ENCODE results near the gene EMILIN2.

Gene EMILIN2

GRCh38 chr18:2959341-2959740, 112.5 kb downstream of the EMILIN2 start:
- DNase-seq, result no peak

DNA sequence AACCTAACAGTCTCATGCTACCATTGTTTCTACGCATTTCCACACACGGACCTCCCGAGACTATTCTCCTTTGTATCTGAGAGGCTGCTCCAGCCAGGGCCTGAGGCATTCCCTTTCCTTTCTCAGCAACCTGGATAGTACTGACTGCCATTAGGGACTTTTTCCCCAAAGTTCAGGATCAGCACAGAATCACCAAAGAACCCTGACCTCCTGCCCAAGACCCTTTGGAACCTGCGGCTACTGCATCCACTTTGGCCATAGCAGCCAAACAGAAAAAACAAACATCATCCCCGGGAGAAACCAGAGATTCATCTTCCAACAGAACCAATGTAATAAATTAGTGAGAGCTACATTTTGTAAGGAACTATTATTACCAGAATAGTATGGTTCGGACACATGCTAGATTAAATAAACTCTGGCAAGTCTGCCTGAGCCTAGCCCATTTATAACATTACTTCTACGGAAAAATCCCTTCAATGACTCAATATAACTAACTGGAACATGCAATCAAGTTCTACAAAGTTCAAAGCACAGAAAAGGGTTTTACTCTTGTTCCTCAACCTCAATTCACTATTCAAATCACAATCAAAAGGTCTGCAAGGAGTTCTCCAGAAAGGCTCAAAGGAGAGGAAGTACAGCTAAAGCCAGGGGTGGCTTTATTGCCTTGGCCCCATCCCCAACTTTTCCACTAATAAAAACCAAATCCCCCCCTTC, 114.3 kb downstream of the EMILIN2 start:
- DNase-seq, result no peak

DNA sequence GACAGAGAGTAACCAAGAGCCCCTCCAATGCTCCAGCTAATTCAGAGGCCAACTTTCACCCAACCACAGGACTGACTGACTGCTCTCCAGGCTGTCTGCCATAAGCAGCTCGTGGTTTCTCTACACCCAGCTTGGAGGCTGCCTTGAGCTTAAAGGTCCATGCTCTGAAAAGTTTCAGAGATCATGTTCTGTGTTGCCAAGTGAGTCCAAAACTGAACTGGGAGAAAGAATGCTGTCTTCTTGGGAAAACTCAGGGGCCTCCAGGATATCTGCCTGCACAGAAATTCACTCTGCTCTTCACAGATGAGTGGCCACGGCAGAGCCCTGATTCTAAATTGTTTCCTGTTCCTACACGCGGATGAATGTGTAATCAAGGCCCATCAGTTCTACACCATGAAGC, 115.0 kb downstream of the EMILIN2 start:
- DNase-seq, result no peak

GRCh38 chr18:2963048-2963447, 116.2 kb downstream of the EMILIN2 start:
- no peak for DNase-seq

- DNase-seq, result no peak
These were observed 117.7 kb downstream of the EMILIN2 start for GRCh38 chr18:2964361-2965010.

Measured in NK-92 treated with Interleukin-12 subunit alpha and Interleukin-12 subunit beta, amount 100 ng/mL, for 24 hours (cell line).